NCI-H82 (cell line): ENCODE measurements around the gene ADARB2.

ENCODE experiments used
- DNase-seq: peaks from one replicate; lab custom pipeline; 2025; lab: John Stamatoyannopoulos, UW

ADARB2 gene

GRCh38 chr10:1153805-1154351 is 583.4 kb downstream of the ADARB2 start:
- DNase-seq: no peak

GRCh38 chr10:1153251-1153763 is 584.0 kb downstream of the ADARB2 start:
- DNase-seq: no peak

- DNase-seq: no peak
Observed at GRCh38 chr10:1152386-1153250, 584.7 kb downstream of the ADARB2 start.

GRCh38 chr10:1151076-1152033 is 586.0 kb downstream of the ADARB2 start:
- DNase-seq: no peak

- DNase-seq: no peak
Observed at GRCh38 chr10:1150638-1150955, 586.7 kb downstream of the ADARB2 start.

GRCh38 chr10:1149793-1150637 is 587.3 kb downstream of the ADARB2 start:
- no peak for DNase-seq

GRCh38 chr10:1148855-1149605 is 588.3 kb downstream of the ADARB2 start:
- DNase-seq: no peak

GRCh38 chr10:1147810-1148209 is 589.5 kb downstream of the ADARB2 start:
- DNase-seq: no peak

- no peak for DNase-seq
Observed at GRCh38 chr10:1142596-1142995, 594.7 kb downstream of the ADARB2 start.

- DNase-seq: no peak
Observed at GRCh38 chr10:1141701-1142100, 595.6 kb downstream of the ADARB2 start.

- DNase-seq: no peak
Observed at GRCh38 chr10:1141261-1141660, 596.1 kb downstream of the ADARB2 start.

GRCh38 chr10:1138529-1138928 is 598.8 kb downstream of the ADARB2 start:
- no peak for DNase-seq

- DNase-seq: no peak
Observed at GRCh38 chr10:1137499-1138163, 599.7 kb downstream of the ADARB2 start.

GRCh38 chr10:1136268-1136667 is 601.1 kb downstream of the ADARB2 start:
- no peak for DNase-seq

- DNase-seq: no peak
Observed at GRCh38 chr10:1134156-1134555, 603.2 kb downstream of the ADARB2 start.

- no peak for DNase-seq
Observed at GRCh38 chr10:1133495-1134045, 603.8 kb downstream of the ADARB2 start.

GRCh38 chr10:1132584-1132983 is 604.7 kb downstream of the ADARB2 start:
- no peak for DNase-seq

GRCh38 chr10:1130995-1131790 is 606.1 kb downstream of the ADARB2 start:
- no peak for DNase-seq

- DNase-seq: no peak
Observed at GRCh38 chr10:1130226-1130625, 607.1 kb downstream of the ADARB2 start.
